Glutamatergic neuron (in vitro differentiated cells): ENCODE results near the gene PARPBP. TPM values are rescaled to one million over a fixed set of nuclear protein-coding genes. Genes with fewer than 3 reads are reported as not detected.

Source experiments
- DNase-seq: peaks from one replicate; pipeline ENCODE4 v3.0.0; 2022
- H3K27ac Mint-ChIP-seq: one replicate; pipeline ENCODE4 v1.8.0; 2020; ENCODE audit warnings: mild to moderate bottlenecking, mixed read lengths, inconsistent platforms; ENCODE audit not compliant: unreplicated experiment
- H3K27me3 Mint-ChIP-seq: one replicate; pipeline ENCODE4 v1.8.0; 2020; ENCODE audit warnings: mild to moderate bottlenecking, moderate library complexity, mixed read lengths, inconsistent platforms; ENCODE audit not compliant: unreplicated experiment
- H3K36me3 Mint-ChIP-seq: one replicate; pipeline ENCODE4 v1.8.0; 2020; ENCODE audit warnings: mild to moderate bottlenecking, mixed read lengths, inconsistent platforms; ENCODE audit not compliant: unreplicated experiment
- H3K4me1 Mint-ChIP-seq: one replicate; pipeline ENCODE4 v1.8.0; 2020; ENCODE audit warnings: mild to moderate bottlenecking, low read depth, mixed read lengths, inconsistent platforms; ENCODE audit not compliant: unreplicated experiment
- H3K4me3 Mint-ChIP-seq: one replicate; pipeline ENCODE4 v1.8.0; 2020; ENCODE audit warnings: mild to moderate bottlenecking, mixed read lengths, inconsistent platforms; ENCODE audit not compliant: unreplicated experiment
- H3K9me3 Mint-ChIP-seq: one replicate; pipeline ENCODE4 v1.8.0; 2020; ENCODE audit warnings: mild to moderate bottlenecking, moderate library complexity, mixed read lengths, inconsistent platforms; ENCODE audit not compliant: unreplicated experiment
- CTCF ChIP-seq: fragments of 200-600 bp; sonication (generic); IDR thresholded peaks from one replicate; pipeline ENCODE4 v1.5.0; 2021; ENCODE audit not compliant: partially characterized antibody, unreplicated experiment
- total RNA-seq: library from RNA; stranded (reverse); fragmentation: NEBNext Ultra II Directional; extraction: Animal tissue kit (Norgen Biotek cat#: 25700); gene quantifications from one replicate; pipeline ENCODE4 v1.2.1, GENCODE V29; 2021; ENCODE audit not compliant: unreplicated experiment

The PARPBP gene
- total RNA-seq, 1 donor from 2014 or later, result 6.3 TPM

DNA sequence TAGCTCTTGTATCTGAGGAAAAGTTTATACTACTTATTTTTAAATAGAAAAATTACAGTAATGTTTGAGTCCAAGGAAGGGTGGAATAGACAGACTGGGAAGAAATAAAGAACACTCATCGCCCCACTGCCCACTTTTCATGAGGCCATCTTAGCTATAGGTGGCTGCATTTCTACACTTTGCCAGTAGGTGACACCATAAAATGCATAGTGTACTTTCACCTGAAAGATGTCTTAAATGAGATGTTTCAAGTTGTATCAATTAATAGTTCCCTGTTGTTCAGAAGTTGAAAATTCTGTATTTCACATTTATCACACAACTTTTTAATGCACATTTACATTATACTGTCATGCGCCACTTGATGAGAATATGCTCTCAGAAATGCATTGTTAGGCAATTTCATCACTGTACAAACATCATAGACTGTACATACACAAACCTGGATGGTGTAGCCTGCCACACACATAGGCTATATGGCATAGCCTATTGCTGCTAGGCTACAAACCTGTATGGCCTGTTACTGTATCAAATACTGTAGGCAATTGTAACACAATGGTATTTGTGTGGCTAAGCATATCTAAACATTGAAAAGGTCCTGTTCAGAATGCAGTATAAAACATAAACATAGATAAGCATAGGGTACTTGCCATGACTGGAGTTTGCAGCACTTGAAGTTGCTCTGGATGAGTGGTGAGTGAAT is 50.1 kb downstream of the PARPBP start:
- Mint-ChIP-seq H3K9me3 (no peaks in the 10 kb centered on the region), H3K4me3 (no peak overlapping the region), H3K36me3 (no peaks in the 10 kb centered on the region), H3K27ac (no peak overlapping the region), H3K4me1 (no peaks in the 10 kb centered on the region), H3K27me3 (no peaks in the 10 kb centered on the region)
- no peak for DNase-seq
- TF ChIP-seq CTCF, result peak; percentile 84

DNA sequence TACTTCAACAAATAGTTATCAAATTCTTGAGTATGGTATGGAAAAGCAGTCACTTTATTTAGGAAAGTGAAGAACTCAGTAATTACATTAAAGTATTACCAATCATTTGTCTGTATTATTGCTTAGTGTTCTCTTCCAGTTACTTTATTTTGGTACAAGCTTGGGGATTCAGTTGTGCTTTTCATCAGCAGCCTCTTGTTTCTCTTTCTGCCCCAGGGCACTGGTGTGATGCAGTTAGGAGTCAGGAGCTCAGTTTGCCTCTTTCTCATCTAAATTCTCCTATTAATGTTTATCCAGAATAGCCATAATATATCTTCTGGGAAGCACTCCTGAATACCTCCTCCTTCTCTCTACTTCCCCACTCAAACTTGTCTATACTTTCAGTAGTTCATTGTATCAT is 52.0 kb downstream of the PARPBP start:
- no peak overlapping the region for H3K27ac Mint-ChIP-seq
- TF ChIP-seq CTCF, result no peak
- no peaks in the 10 kb centered on the region for H3K4me1 Mint-ChIP-seq
- no peaks in the 10 kb centered on the region for H3K27me3 Mint-ChIP-seq
- no peaks in the 10 kb centered on the region for H3K36me3 Mint-ChIP-seq
- DNase-seq, result no peak
- no peak overlapping the region for H3K4me3 Mint-ChIP-seq
- H3K9me3 Mint-ChIP-seq, result no peaks in the 10 kb centered on the region

GRCh38 chr12:102172436-102172835 is 52.5 kb downstream of the PARPBP start:
- H3K27me3 Mint-ChIP-seq, result no peaks in the 10 kb centered on the region
- no peak overlapping the region for H3K4me3 Mint-ChIP-seq
- H3K27ac Mint-ChIP-seq, result no peak overlapping the region
- TF ChIP-seq CTCF, result no peak
- DNase-seq, result no peak
- no peaks in the 10 kb centered on the region for H3K36me3 Mint-ChIP-seq
- H3K9me3 Mint-ChIP-seq, result no peaks in the 10 kb centered on the region
- H3K4me1 Mint-ChIP-seq, result no peaks in the 10 kb centered on the region

DNA sequence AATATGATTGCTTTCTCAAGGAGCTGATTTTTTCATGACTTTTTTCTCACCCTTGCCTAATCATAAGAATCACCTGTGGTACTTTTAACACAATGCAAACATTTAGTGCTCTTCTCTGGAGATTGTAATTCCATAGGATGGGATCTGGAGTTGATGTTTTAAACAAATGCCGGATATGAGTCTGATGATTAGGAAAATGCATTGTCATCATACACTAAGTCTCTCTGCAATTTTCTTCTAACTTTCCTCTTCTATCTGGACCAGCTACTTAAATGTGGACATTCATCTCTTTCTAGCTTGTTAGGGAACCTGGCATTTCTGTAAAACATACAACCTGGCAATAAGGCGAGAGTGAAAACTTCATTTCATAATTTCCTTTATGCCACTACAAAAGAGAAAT is 54.1 kb downstream of the PARPBP start:
- H3K9me3 Mint-ChIP-seq, result no peaks in the 10 kb centered on the region
- no peak for TF ChIP-seq CTCF
- H3K27ac Mint-ChIP-seq, result no peak overlapping the region
- no peaks in the 10 kb centered on the region for H3K36me3 Mint-ChIP-seq
- no peaks in the 10 kb centered on the region for H3K27me3 Mint-ChIP-seq
- no peak overlapping the region for H3K4me3 Mint-ChIP-seq
- H3K4me1 Mint-ChIP-seq, result no peaks in the 10 kb centered on the region
- DNase-seq, result no peak

DNA sequence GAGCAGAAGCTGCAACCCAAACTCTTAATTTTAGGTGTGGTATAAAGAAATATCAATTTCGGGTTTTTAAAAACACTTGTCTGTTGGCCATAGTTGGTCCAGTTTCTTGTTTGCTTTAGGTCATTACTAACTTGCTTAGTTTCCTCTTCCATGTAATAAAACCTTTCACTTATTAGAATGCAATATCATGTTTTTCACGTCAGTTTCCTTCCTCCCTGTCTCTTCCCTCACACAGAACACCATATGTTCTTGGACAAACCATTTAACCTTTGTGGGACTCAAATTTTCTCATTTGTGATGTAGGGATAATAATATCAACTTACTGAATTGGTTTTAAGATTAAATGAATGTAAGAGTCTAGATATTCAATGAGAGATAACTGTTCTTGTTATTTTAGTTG is 54.8 kb downstream of the PARPBP start:
- H3K9me3 Mint-ChIP-seq, result no peaks in the 10 kb centered on the region
- TF ChIP-seq CTCF, result no peak
- H3K27me3 Mint-ChIP-seq, result no peaks in the 10 kb centered on the region
- no peak overlapping the region for H3K27ac Mint-ChIP-seq
- no peaks in the 10 kb centered on the region for H3K4me1 Mint-ChIP-seq
- H3K4me3 Mint-ChIP-seq, result no peak overlapping the region
- H3K36me3 Mint-ChIP-seq, result no peaks in the 10 kb centered on the region
- DNase-seq, result no peak
